Choroid plexus epithelial cell (primary cell): ENCODE measurements around the gene ME3.

Experiments
- DNase-seq: peaks from one replicate; pipeline ENCODE4 v3.0.0-alpha.2; 2010; ENCODE audit warnings: low read depth
- H3K4me3 ChIP-seq: 2 replicates; pipeline ENCODE4 v1.5.1; 2011; ENCODE audit warnings: low read depth, mild to moderate bottlenecking, control low read depth, low read length, moderate library complexity
- TF ChIP-seq, protein P1 (sequence below): conservative IDR thresholded peaks from 2 replicates; pipeline ENCODE4 v1.5.1; 2011; ENCODE audit warnings: low read depth, mild to moderate bottlenecking, control low read depth, inconsistent platforms, low read length, moderate library complexity

Gene ME3

GRCh38 chr11:86464509-86465221 lies 207.8 kb downstream of the ME3 start:
- TF ChIP-seq, protein P1, sequence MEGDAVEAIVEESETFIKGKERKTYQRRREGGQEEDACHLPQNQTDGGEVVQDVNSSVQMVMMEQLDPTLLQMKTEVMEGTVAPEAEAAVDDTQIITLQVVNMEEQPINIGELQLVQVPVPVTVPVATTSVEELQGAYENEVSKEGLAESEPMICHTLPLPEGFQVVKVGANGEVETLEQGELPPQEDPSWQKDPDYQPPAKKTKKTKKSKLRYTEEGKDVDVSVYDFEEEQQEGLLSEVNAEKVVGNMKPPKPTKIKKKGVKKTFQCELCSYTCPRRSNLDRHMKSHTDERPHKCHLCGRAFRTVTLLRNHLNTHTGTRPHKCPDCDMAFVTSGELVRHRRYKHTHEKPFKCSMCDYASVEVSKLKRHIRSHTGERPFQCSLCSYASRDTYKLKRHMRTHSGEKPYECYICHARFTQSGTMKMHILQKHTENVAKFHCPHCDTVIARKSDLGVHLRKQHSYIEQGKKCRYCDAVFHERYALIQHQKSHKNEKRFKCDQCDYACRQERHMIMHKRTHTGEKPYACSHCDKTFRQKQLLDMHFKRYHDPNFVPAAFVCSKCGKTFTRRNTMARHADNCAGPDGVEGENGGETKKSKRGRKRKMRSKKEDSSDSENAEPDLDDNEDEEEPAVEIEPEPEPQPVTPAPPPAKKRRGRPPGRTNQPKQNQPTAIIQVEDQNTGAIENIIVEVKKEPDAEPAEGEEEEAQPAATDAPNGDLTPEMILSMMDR = no peak
- peak; percentile 40 for DNase-seq
- H3K4me3 ChIP-seq = no peak overlapping the region

- no peak for DNase-seq
- H3K4me3 ChIP-seq = no peak overlapping the region
- TF ChIP-seq, protein P1 = no peak
These were observed 208.5 kb downstream of the ME3 start for GRCh38 chr11:86463955-86464354.

DNA sequence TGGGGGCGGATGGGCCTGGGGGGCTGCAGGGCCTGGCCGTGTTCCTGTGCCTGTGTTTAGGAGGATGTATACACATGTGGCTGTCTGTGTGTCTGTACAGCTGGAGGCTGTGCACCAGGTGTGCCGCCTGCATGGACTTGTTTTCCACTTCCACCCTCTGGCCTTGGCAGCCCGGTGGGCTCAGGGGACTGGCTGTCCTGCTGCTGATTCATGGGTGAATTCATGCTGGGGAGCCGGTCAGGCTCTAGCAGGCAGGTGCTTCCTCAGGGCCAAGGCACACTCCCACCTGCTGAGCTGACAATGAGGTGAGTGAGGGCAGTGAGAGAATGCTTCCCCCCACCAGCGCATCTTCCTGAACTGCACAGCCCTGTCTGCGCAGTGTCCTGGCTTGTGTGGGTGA lies 209.3 kb downstream of the ME3 start:
- TF ChIP-seq, protein P1 = no peak
- DNase-seq = no peak
- H3K4me3 ChIP-seq = no peak overlapping the region

- DNase-seq = no peak
- TF ChIP-seq, protein P1 = no peak
- no peak overlapping the region for H3K4me3 ChIP-seq
These were observed 210.5 kb downstream of the ME3 start for GRCh38 chr11:86461892-86462291.

GRCh38 chr11:86460461-86461385 lies 211.7 kb downstream of the ME3 start:
- no peak overlapping the region for H3K4me3 ChIP-seq
- DNase-seq = peak; percentile 73
- TF ChIP-seq, protein P1 = peak; percentile 19

DNA sequence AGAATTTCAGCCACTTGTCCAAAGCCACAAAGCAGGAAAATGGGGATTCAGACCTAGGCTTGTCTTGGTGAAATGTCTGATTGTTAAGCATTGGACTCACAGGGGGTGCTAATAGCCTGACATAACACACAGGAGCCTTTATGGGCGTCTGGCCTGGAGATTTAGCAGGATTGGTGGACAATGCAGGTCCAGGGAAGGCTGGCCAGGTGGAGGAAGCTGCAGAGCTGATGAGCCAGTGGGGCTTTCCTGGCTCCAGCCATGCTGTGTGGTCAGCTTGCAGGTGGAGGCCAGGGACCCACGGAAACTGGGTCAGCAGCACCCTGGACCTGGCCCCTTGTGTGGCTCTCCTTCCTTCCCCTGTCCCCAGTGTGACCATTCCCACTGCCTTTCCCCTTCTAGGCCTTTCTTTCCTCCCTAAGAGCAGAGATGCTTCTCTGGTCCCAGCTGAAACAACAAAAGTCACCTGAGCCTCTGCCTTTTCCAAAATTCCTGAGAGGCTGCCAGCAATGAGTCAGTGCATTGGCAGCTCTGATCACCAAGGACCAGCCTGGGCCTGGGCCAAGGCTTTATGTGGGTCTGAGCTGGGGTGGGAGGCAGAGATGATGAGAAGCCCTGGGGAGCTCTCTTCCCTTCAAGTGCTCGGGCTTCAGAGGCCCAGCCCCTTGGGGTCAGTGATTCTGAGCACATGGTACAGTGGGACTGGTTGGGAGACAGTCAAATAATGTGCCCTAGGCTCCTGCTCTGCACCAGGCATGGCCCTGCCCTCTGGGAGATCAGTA lies 212.5 kb downstream of the ME3 start:
- TF ChIP-seq, protein P1 = peak; percentile 21
- no peak overlapping the region for H3K4me3 ChIP-seq
- DNase-seq = peak; percentile 94
